HL-60 (cell line): ENCODE results near the gene MAGIX.

ENCODE experiments used
- DNase-seq, 2 experiments: peaks; one replicate each; pipeline ENCODE4 v3.0.0-alpha.2; 2010 to 2020; ENCODE audit warnings: low read depth in 1 of 2, low spot score in 1 of 2
- H3K27ac ChIP-seq: fragments of 250-450 bp; sonication (Bioruptor Pico); replicated peaks from 2 replicates; pipeline ENCODE4 v1.5.1; 2020; ENCODE audit warnings: mild to moderate bottlenecking, moderate library complexity
- H3K27me3 ChIP-seq: fragments of 250-450 bp; sonication (Bioruptor Pico); 2 replicates; pipeline ENCODE4 v1.5.1; 2021; ENCODE audit warnings: mild to moderate bottlenecking, moderate library complexity; ENCODE audit not compliant: insufficient read depth, poor library complexity, severe bottlenecking
- H3K4me3 ChIP-seq: replicated peaks from 2 replicates; pipeline ENCODE4 v1.5.1; 2011; ENCODE audit warnings: mild to moderate bottlenecking, control low read depth, low read length; ENCODE audit not compliant: insufficient read depth
- CTCF ChIP-seq: IDR thresholded peaks from one replicate; pipeline ENCODE4 v1.5.1; 2011; ENCODE audit warnings: low read length, control low read depth, inconsistent platforms; ENCODE audit not compliant: insufficient read depth
- GABPA ChIP-seq: IDR thresholded peaks from 2 replicates; pipeline ENCODE4 v1.6.1; 2012; ENCODE audit warnings: low read depth
- POLR2AphosphoS5 ChIP-seq: IDR thresholded peaks from 2 replicates; pipeline ENCODE4 v1.6.1; 2012; ENCODE audit warnings: low read depth
- REST ChIP-seq: IDR thresholded peaks from 2 replicates; pipeline ENCODE4 v1.6.1; 2012; ENCODE audit warnings: low read depth; ENCODE audit not compliant: insufficient replicate concordance
- SPI1 ChIP-seq: IDR thresholded peaks from 2 replicates; pipeline ENCODE4 v1.6.1; 2012; ENCODE audit warnings: low read depth, mild to moderate bottlenecking, borderline replicate concordance

Gene MAGIX

GRCh38 chrX:49155243-49155899 lies 7.2 kb upstream of the MAGIX start:
- no peak for TF ChIP-seq GABPA
- peak overlapping the region; percentile 46; the same call in 1 of the 2 replicates for H3K4me3 ChIP-seq
- H3K27ac ChIP-seq, result no peak overlapping the region
- no peaks in the 10 kb centered on the region for H3K27me3 ChIP-seq
- DNase-seq, result no peak

GRCh38 chrX:49155900-49156837 lies 6.4 kb upstream of the MAGIX start:
- peak in 1 of 2 experiments; percentile 76 for DNase-seq
- Histone ChIP-seq H3K27ac (peak overlapping the region; percentile 40; the same call in 1 of the 2 replicates), H3K27me3 (no peaks in the 10 kb centered on the region), H3K4me3 (peak overlapping the region; percentile 46)
- TF ChIP-seq GABPA, result no peak
- peak; percentile 16 for TF ChIP-seq CTCF
- peak; percentile 43; the same call in 1 of the 2 replicates for TF ChIP-seq POLR2AphosphoS5

- TF ChIP-seq GABPA (no peak), POLR2AphosphoS5 (no peak), REST (no peak), CTCF (no peak), SPI1 (no peak)
- Histone ChIP-seq H3K27ac (no peak overlapping the region), H3K4me3 (no peak overlapping the region), H3K27me3 (no peaks in the 10 kb centered on the region)
- no peak for DNase-seq
Observed at GRCh38 chrX:49157194-49157593, 5.4 kb upstream of the MAGIX start.

GRCh38 chrX:49160908-49161307 lies 1.6 kb upstream of the MAGIX start:
- DNase-seq, result no peak

More at GRCh38 chrX:49160908-49161307, 1.6 kb upstream of the MAGIX start:
- Histone ChIP-seq H3K27me3 (no peaks in the 10 kb centered on the region), H3K4me3 (no peak overlapping the region), H3K27ac (no peak overlapping the region)
- TF ChIP-seq GABPA (no peak), CTCF (no peak), SPI1 (no peak), POLR2AphosphoS5 (no peak), REST (no peak)
